ENCODE results near the gene HIPK2.

Gene HIPK2

DNA sequence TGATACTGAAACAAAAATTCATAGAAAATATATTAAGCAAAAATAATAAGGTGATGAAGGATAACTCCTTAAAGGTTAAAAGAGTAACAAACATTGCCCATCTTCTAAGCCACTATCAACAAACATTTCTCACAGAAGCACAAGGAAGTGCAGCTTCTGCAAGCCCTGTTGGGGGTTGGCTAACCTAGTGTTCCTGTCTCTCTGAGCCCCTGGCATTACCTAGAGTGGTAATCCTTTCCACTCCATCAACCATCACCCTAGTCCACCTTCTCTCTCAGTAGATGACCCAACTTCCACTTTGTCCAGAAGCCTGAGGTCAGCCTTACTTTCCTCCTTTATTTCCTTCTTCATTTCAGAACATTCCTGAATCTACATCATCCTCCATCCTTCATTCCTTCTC is 59.7 kb downstream of the HIPK2 start:
- DNase-seq (ENCODE audit: low read depth in 3 of 3, low spot score in 1 of 3): no peak

DNA sequence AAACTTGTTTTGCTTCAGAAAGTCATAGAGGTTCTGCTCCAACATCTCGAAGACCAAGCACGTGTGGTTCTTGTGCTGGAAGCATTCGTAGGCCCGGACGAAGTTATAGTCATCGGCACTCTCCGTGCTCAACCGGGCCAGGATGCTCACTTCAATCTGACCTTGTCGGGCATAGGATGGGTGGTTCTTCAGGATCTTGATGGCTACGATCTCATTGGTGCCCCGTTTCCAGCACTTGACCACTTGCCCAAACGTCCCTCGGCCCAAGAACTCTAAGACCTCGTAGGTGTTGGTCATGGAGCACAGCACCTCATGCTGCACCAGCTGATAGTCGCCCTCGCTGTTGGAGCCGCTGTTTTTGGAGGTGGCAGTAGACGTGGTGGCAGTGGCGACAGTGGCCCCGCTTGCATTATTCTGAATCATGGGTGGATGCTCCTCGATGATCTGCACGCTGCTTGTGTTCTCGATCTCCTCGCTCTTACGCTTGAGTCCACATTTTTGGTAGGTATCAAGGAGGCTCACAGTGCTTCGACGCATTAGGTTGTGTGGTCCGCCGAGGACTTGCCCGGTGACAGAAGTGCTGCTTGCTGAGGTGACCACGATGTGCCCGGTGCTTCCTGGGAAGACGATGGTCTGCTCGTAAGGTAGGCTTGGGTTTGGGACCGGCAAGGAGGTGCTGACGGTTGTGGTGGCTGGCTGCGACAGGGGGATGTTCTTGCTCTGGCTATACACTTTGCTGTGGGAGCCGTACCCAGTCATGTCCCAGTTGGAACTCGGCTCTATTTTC is 61.4 kb downstream of the HIPK2 start:
- DNase-seq (ENCODE audit: low read depth in 3 of 3, low spot score in 1 of 3): no peak

GRCh38 chr7:139715194-139715815 is 62.5 kb downstream of the HIPK2 start:
- DNase-seq (ENCODE audit: low read depth in 3 of 3, low spot score in 1 of 3): no peak

DNA sequence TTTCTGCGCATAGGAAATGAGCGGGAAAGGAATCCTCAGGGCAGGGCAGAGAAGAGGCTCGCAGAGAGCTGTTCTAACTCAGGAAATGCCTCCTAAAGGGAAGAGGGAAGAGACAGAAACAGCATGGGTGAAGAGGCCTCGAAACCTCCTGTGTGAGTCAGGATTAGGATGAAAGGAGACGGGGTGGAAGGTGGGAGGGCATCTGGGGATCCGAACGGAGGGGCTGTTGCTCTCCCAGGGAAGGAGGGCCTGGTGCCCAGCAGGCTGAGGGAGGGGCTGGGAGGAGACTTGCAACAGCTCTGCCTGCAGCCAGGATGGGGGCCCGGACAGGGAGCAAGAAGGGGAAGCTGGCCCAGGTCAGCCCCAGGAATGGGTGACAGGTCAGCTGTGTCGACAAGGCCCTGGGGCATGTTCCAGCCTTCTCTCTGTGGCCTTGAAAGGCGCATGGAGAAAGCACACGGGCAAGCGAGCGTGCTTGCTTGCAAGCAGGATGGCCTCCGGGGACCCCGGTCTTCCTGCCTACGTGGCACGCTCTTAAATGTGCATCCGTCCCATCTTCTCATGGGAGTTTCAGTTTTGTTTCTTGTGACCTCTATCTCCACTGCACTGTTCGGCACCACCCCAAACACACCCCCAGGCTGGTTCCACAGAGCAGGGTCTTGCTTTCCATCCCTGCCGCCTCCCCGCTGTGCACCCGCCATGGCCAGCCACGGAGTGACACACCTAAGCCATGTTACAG is 63.5 kb downstream of the HIPK2 start:
- DNase-seq (ENCODE audit: low read depth in 3 of 3, low spot score in 1 of 3): no peak

GRCh38 chr7:139713526-139714162 is 64.2 kb downstream of the HIPK2 start:
- no peak for DNase-seq (ENCODE audit: low read depth in 3 of 3, low spot score in 1 of 3)

DNA sequence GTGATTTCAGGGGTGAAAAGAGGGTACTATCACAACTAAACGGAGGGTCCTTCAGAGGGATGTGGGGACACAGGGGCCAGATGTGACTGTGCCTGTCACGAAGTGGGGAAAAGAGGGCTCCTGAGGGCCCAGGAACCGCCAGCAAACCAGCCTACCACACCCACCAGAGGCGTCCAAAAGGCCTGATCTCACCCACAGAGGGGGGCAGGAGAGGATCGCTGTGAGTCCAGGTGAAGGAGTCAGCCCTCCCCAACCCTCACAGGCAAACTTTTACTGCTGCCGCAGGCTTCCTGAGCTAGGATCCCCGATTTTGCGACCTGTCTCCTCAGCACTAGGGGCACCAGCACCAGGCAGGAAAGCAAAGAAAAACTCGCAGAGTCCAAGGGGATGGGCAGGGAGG is 64.7 kb downstream of the HIPK2 start:
- DNase-seq (ENCODE audit: low read depth in 3 of 3, low spot score in 1 of 3): no peak

- no peak for DNase-seq (ENCODE audit: low read depth in 3 of 3, low spot score in 1 of 3)
Observed at GRCh38 chr7:139711991-139712743, 65.6 kb downstream of the HIPK2 start.

DNA sequence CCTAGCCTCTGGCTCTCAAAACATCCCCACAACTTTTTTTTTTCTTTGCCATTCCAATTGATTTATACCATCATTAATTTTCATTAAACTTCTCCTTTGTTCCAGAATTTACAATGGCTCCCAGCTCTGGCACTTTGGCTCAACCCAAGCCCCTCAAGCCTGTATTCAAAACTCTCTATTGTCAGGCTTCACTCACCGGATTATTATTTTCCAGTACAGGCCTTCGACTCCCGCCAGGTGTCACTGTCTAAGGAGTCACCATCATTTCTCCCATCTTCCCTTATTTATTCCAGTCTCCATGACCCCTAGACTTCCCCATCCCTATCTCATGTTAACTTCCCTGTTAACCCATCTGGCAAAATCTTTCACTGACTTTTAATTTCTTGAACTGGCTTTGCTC is 67.8 kb downstream of the HIPK2 start:
- no peak for DNase-seq (ENCODE audit: low read depth in 3 of 3, low spot score in 1 of 3)

- no peak for DNase-seq (ENCODE audit: low read depth in 3 of 3, low spot score in 1 of 3)
Observed at GRCh38 chr7:139709485-139709884, 68.3 kb downstream of the HIPK2 start.

DNA sequence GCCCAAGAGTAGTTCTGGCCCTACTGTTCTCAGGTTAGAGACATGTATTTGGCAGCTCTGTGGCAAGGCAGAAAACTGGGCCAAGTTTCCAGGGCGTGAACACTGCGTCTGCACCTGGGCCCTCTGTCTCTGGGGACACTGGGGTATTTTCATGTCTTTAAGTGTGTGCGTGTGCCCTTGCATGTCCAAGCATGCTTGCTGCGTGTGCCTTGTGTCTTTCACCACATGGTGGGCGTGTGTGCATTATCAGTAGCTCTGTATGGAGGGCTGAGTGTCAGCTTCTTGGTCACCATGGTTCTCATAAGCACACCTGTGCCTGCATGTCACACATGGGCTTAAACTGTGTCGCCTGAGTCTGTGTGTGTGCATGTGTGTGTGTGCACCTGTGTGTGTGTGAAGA is 69.3 kb downstream of the HIPK2 start:
- DNase-seq (ENCODE audit: low read depth in 3 of 3, low spot score in 1 of 3): no peak

GRCh38 chr7:139706837-139707236 is 71.0 kb downstream of the HIPK2 start:
- no peak for DNase-seq (ENCODE audit: low read depth in 3 of 3, low spot score in 1 of 3)

GRCh38 chr7:139704308-139704879 is 73.4 kb downstream of the HIPK2 start:
- DNase-seq (ENCODE audit: low read depth in 3 of 3, low spot score in 1 of 3): no peak

GRCh38 chr7:139703487-139704307 is 74.1 kb downstream of the HIPK2 start:
- no peak for DNase-seq (ENCODE audit: low read depth in 3 of 3, low spot score in 1 of 3)

GRCh38 chr7:139702811-139703486 is 74.8 kb downstream of the HIPK2 start:
- DNase-seq (ENCODE audit: low read depth in 3 of 3, low spot score in 1 of 3): no peak

DNA sequence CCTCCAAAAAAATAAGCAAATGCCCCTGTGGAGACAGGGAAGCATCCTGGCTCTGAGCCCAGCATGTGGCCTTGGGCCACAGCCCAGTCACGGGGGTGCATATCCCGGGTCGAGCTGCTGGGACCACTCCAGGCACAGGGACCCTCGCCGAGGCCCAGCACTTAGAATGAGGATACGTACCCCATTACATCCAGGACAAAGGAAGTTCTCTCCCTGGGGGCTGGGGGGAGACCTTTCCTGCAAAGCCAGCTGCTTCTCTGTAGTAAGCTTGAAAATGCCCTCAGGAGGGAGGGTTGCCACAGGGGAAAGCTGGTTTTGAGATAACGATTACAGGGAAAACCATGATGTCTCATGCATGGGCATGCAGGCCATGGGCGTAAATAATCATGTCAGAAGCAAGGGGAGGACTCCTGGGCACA is 75.5 kb downstream of the HIPK2 start:
- no peak for DNase-seq (ENCODE audit: low read depth in 3 of 3, low spot score in 1 of 3)

DNA sequence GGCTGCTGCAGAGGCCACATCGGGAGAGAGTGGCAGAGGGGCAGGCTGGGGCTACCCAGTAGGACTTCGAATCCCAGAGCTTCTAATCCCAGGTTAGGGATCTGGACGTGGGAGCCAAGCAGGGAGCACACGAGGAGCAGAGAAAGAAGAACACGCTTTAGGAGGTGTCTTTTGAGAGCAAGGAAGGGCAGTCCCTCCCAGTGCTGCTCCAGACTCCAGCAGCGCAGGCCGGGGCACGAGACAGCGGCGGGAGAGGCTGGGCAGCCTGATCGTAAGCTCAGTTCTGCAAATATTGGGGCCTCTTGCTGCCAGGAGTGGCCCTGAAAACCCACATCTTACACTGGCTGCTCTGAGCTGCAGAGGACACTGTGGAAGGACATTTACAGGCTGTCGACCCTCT is 75.9 kb downstream of the HIPK2 start:
- no peak for DNase-seq (ENCODE audit: low read depth in 3 of 3, low spot score in 1 of 3)

DNA sequence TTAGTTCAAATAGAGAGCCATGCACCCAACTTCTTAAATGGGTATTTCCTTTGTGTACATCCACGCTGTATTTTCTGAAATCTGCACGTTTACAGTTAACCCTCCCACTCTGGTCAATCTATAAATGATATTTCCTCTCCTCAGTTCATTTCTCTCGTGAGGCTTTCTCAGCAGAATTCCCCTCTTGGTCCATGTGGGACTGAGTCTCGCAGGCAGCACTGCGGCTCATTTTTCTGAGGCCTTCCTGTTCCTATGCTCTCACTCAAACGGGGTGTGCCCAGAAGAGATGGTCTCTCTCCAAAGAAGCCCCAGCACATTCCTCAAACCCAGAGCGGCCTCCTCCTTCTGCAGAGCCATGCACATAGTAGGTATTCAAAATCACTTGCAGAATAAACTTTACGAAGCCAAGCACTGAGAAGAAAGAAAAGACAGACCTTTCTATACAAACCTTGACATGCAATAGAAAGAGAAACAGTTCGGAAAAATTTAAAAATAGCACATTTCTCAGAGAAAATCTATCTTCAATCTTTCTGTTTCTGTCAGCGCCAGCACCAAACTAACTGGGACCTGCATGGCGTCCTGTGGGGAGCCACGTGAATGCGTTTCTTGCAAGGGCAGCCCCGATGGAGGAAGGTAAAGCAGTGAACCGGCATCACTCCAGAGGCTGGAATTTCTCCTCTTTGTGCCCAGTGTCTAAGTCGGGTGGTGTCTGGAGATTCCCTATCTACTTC is 77.1 kb downstream of the HIPK2 start:
- no peak for DNase-seq (ENCODE audit: low read depth in 3 of 3, low spot score in 1 of 3)

DNA sequence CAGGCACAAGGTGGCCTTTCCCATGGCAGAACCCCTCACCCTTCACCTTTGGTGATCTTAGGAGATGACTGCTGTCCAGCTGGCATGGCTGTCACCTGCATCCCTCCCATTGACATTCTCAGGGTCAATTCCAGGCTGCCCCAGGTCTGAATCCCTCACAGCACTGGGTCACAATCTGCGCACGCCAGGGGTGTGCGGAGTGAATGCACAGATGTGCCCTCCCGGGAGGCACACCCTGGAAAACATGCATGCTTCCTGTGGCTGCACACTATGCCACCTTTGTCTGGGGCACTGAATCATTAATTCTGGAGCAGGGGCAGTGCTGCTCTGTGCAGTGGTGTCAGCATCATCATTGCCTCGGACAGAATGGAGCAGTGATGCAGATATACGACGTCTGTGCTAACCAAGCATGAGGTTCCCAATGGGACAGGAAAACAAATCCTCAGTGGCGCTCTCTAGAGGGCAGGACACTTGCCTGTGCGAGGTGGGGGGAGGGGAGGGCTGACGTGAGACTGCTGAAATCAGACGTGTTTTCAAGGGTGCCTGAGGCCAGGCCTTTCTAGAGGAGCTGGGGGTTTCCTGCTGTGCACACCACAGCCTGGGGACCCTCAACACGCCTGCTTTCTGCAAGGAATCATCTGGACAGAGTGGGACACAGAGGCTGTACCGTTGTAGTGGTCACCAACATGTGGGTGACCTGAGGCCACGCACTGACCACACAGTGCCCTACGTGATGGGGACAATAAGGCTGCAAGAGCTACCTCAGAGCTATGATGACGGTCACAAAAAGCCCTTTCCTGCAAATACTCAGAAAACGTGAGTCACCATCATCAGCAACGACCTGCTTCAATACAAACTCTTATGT is 77.9 kb downstream of the HIPK2 start:
- no peak for DNase-seq (ENCODE audit: low read depth in 3 of 3, low spot score in 1 of 3)
